HG02798 (cell line): ENCODE measurements around the gene CYS1.
"Not testable (repeated sequence)": the region's sequence is repeated elsewhere in the genome, so short reads cannot be mapped to it uniquely, and the experiment has no call there.

ENCODE experiments used
- ATAC-seq: cut with Tn5 transposase; IDR thresholded peaks from one replicate; pipeline ENCODE4 v1.9.1; 2021; ENCODE audit warnings: mild to moderate bottlenecking; ENCODE audit not compliant: unreplicated experiment, poor library complexity

The CYS1 gene, protein sequence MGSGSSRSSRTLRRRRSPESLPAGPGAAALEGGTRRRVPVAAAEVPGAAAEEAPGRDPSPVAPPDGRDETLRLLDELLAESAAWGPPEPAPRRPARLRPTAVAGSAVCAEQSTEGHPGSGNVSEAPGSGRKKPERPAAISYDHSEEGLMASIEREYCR

DNA sequence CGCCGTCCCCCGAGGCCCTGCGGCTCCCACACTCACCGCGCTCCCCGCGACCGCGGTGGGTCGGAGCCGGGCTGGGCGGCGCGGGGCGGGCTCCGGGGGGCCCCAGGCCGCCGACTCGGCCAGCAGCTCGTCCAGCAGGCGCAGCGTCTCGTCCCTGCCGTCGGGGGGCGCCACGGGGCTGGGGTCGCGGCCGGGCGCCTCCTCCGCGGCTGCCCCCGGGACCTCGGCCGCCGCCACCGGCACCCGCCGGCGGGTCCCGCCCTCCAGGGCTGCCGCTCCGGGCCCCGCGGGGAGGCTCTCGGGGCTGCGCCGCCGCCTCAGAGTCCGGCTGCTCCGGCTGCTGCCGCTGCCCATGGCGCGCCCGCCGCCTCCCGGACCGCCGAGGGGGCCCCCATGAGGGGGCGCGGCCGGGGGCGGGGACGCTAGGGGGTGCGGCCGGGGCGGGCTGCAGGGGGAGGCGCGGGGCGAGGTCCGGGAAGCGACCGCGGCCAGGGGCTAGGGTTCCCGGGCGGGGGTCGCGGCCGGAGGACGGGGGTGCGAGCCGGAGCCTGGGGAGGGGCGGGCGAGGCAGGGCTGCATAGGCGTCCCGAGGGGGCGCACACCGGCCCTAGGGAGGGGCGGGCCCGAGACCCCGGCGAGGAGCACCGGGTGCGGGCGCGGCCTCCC is at the start of gene CYS1:
CYS1 (minus strand) TSS at position 542 of the 666 bp plus-strand sequence; CDS start at position 354, 188 bp downstream.
- ATAC-seq = peak; percentile 49

DNA sequence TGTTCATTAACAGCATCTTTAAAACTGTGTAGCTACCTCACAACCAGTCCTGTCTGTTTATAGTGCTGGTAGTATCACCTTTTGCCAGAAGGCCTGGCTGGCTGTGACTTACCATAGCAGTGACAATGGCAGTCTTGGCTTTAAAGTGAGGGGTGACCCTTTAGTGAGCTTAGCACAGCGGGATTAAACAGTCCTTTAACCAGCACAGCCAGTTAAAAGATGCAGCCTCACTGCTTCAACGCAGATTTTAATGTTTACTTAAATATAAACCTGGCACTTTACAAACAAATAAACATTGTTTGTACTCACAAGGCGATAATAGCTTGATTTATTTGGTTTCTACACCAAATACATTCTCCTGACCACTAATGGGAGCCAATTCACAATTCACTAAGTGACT is 49.3 kb upstream of the CYS1 start:
- ATAC-seq = no peak

DNA sequence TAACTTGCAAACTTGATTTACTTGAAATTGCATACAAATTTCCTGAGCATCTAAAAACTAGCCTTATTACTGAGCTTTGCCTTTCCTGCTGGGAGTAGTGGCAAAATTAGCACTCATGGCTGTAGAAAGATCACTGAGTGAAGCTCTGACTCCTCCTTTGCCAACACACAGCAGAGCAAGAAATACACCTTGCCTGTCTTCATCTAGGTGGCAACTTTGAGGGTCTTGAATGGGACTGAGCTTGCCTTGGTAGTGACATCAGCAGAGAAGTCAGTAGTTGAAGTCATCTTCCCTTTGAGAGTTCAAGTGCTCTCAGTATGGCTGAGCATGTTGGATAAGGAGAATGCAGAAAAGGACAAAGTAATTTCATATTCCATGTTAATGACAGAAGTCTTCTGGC is 48.2 kb upstream of the CYS1 start:
- no peak for ATAC-seq

DNA sequence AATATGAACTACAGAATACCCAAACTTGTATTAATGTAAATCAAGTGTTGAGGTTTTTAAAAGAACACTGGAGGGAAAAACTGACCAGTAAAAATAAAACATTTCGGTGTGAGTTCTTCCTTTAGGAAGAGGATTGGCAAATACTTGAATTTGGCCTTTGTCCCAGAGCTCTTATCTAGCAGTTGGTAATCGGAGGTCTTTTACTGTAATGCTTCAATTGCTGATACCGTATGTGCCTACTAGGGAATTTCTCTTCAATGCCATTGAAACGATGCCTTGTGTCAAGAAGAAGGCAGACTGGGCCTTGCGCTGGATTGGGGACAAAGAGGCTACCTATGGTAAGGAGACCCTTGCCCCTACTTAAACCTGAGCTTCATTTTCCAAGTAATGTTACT is 46.4 kb upstream of the CYS1 start:
- no peak for ATAC-seq

DNA sequence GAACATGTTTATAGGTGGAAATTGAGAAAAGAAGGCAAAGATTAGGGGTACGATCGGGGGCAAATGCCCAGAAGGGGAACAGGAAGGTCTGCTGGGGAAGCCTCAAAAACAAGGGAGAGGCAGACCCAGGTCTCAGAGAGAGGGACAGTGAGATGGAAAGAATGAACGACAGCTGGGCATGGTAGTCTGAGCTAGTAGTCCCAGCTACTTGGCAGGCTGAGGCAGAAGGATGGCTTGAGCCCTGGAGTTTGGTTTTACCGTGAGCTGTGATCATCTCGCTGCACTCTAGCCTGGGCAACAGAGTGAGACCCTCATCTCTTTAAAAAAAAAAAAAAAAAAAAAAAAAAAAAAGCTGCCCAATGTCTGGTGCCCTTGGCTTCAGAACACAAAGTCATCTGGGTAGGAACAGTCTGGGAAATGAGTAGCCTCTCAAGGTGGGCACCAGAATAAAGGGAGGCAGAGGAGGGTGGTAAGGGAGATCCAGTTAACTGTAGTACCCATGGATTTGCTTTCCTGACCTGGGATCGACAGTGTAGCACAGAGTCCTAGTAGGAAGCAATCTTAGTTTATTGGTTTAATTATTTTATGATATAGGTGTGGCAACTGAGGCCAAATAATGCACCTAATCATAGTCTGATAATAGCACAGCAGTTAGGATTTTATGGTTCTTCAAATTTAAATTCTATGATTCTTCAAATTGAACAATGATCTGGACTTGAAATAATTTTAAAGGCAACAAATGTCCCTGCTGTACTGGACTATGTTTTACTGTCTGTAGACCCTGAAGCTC is 45.8 kb upstream of the CYS1 start:
- no peak for ATAC-seq

DNA sequence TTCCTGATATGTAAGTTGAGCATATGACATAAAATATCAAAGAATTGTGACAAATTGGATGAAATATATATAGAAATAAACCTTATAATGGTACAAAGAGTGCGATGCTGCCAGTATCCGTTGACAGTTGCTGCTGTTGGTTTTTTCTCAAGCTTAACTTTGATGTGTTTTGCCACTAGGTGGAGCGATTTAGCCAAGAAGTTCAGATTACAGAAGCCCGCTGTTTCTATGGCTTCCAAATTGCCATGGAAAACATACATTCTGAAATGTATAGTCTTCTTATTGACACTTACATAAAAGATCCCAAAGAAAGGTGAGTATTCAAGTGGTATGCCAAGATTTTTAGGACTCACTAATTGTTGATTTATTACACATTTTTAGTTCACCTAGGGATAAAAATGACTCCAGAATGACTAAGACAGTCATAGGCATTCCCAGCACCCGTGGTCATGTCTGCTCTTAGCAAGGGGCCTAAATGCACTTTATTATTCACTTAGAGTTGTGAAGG is 44.4 kb upstream of the CYS1 start:
- no peak for ATAC-seq

DNA sequence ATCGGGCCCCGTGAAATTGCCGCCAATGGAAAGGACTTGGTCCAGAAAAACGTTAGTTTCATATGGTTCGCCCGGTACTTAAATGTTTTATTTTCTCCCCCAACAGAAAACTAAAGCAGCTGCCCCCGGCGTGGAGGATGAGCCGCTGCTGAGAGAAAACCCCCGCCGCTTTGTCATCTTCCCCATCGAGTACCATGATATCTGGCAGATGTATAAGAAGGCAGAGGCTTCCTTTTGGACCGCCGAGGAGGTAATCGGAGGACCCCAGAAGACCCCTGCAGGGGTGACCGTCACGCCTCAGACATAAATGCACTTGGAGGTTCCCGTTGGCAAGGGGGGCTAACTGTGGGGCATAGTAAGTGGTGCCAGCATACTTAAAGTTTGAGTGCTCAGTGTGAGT is 43.1 kb upstream of the CYS1 start:
- ATAC-seq = no peak

DNA sequence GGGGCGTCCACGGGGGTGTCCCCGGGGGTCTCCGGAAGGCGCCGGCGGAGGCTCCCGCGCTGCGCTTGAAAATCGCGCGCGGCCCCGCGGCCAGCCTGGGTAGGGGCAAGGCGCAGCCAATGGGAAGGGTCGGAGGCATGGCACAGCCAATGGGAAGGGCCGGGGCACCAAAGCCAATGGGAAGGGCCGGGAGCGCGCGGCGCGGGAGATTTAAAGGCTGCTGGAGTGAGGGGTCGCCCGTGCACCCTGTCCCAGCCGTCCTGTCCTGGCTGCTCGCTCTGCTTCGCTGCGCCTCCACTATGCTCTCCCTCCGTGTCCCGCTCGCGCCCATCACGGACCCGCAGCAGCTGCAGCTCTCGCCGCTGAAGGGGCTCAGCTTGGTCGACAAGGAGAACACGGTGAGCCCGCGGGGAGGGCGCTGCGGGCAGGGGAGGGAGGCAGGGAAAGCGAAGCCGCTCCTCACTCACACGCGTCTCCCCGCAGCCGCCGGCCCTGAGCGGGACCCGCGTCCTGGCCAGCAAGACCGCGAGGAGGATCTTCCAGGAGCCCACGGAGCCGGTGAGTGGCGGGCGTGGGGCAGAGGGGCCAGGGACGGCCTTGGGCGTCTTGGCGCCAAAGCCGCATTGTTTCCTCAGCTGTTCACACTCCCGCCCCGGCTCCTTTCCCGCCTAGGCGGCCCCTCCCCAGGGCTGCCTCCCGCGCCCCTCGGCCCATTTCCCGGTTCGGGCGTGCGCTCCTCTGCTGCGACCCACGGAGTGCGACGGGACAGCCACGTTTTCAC is 42.5 kb upstream of the CYS1 start, which contains the start of gene RRM2:
RRM2 (plus strand) TSS at position 240 of the 781 bp plus-strand sequence; CDS start at position 300, 60 bp downstream.
- ATAC-seq = peak; percentile 74

DNA sequence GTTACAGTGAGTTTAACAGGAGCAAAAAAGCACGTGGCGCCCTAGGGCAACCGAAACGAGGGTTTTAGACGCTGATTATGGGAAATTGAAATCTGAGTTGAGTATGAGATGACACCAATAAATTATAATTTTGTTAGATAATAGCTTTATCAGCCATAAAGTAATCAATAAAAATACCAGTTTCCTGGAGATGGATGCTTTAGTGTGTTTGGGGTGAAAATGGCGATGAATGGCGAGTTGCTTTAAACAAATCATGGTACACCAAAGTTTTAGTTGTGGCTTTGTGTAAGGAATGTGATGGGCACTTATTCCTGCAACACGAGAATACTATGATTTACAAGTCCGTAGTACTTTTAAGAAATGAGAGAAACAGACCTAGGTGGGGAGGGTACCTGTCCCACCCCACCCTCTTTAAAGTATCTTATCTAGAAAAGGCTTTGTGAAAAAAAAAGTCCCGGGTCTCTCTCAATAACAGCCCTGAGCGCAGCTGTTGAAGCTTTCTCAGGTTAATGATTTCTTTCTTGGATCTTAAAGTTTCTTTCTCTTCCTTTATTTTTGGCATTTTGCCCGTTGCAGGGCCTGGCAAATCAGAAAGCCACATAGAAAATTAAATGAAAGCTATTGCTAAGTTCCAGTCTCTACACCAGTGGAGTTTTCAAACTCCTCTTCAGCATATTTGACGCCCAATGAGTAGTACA is 40.8 kb upstream of the CYS1 start:
- no peak for ATAC-seq

DNA sequence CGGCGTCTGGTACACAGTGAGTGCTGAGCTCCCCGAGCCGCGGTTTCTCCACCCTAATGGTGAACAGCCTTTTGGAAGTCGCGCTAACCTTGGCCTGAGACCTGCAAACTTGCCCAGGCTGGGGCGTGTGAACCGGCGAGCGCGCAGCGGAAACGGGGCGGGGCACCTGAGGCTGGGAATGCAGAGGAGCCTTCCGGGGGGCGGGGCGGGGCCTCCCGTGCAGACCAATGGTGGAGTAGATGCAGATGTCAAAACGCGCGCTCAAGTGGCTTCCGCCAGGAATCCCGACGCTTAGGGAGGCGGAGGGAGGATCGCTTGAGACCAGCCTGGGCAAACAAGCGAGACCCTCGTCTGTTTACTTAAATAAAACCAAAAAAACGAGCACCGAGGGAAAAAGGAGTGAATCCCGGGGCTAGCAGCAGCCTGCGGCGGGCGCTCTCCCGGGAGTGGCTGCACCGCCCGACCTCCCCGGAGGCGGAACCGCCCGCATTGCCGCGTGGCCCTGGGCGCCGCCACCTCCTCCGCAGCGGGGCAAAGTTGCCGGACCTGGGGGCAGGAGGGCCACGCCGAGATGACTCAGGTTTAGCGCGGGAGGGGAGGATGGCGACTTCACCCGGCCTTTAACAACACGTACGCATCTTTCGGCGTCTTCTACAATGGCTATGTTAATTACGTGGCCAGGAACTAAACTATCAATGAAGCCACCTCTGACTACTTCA is 40.1 kb upstream of the CYS1 start:
- ATAC-seq = peak; percentile 72

DNA sequence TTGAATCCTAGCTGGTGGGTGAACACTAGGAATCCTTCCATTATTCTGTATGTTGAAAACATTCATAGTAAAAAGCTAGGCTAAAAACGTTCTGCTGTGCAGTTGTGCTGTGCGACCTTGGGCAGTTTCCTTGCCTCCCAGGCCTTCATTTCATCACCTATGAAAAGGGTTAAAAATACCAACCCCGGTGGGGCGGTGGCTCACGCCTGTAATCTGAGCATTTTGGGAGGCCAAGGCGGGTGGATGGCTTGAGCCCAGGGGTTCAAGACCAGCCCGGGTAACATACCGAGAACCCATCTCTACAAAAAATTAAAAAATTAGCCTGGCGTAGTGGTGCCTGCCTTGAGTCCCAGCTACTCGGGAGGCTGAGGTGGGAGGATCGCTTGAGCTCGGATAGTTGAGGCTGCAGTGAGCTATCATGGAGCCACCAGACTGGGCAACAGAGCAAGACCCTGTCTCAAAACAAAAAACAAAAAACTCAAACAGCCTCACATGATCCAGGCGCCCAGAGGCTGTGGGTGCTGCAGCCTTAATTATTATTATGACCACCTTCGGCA is 39.5 kb upstream of the CYS1 start:
- ATAC-seq = no peak

DNA sequence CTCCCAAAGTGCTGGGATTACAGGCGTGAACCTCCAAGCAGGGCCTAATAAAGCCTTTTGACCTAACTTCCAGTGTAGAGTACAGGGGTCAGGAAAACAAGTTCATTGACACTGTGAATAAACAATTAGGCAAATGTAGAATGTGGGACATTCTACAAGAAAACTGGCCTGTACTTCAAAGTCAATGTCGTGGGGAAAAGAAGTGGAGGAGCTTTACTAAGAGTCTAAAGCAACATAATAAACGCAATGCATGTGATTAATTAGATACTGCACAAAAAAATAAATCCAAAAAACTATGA is 38.8 kb upstream of the CYS1 start:
- ATAC-seq = no peak

DNA sequence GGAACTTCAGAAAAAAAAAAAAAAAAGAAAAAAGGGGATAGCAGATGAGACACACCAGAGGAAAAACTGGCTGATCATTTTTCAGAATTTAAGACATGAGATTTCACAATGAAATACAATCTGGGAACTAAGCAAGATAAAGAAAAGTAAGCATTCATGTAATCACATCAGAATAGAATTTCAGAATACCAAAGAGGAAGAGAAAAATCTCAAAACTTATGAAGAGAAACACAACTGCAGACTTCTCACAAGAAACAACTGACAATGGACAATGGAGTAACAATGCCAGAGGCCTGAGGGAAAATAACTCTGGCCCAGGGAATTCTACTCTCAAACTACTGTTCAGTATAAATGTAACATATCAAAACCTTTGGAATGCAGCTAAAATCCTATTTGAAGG is 29.1 kb upstream of the CYS1 start:
- no peak for ATAC-seq

DNA sequence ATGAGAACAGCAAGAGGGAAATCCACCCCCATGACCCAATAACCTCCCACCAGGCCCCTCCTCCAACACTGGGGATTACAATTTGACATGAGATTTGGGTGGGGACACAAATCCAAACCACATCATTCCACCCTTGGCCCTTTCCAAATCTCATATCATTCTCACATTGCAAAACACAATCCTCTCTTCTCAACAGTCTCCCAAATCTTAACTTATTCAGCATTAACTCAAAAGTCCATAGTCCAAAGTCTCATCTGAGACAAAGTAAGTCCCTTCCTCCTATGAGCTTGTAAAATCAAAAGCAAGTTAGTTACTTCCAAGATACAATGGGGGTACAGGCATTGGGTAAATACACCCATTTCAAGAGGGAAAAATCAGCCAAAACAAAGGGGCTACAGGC is 24.7 kb upstream of the CYS1 start:
- ATAC-seq = not testable (repeated sequence)

DNA sequence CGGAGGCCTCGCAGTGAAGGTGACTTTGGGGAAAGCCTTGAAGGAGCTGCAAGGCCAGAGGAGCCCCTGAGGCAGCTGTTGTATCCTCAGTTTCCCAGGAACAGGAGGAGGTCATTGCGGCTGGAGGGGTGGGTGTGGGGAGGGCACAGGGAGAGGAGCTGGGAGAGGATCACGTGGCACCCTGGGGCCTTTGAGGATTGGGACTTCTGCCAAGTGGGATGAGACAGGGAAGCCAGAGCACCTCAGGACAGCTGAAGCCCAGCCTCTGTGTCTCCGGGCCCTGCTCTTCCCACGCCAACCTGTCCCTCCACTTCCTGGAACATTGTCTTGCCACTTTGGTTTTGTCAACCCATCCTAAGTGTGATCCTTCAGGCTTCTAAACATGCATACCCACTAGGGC is 23.0 kb upstream of the CYS1 start:
- ATAC-seq = no peak

DNA sequence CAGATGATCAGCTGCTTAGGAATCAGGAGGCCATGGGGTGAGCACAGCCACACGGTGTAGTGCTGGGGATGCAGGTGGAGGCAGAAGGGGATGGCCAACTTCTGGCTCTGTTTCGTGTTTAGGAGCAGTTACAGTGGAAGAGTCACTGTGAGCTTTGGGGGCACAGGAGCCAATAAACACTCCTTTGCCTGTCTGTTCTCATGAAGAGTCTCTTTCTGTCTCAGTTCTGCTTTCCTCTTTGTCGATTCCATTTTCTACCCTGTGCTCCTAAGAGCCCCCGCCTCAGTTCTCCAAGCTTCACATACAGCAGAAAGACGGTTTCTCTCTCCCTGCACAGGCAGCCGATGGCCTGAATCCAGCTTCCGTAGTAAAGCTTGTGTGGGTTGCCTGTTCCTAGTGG is 21.3 kb upstream of the CYS1 start:
- no peak for ATAC-seq

DNA sequence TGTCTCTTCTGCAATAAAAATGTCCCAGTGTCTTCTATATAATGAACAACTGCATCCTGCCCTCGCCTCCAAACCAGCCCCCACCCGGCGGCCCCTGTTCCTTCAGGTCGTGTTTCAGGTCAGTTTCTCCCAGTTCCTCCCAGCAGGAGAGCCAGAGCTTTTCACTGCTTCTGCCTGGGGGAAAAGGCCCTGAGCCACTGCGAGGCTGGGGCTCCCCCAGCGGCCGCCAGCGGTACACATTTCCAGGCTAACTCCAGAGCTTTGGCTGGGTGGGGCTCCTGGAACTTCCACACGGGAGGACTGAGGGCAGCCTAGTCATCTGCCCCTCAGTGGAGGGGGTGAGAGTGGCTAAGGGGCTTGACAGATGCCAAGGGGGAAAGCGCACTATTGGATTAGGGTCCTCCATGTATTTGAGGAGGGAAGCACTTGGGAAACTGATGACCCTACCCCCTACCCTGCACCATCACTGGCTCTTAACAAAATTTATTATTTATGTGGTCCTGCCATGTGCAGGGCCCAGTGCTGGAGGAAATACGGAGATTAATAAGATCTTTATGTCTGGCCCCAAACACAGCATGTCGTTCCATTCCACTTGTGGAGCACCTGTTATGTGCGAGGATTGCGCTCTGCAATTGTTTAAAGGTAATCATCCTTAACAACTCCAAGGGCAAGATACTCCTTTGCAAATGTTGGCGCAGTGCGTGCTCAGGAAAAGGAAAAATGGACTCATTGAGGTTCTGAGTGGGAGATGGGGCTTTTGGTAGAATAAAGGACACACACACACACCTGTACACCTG is 17.3 kb upstream of the CYS1 start:
- ATAC-seq = peak; percentile 83

DNA sequence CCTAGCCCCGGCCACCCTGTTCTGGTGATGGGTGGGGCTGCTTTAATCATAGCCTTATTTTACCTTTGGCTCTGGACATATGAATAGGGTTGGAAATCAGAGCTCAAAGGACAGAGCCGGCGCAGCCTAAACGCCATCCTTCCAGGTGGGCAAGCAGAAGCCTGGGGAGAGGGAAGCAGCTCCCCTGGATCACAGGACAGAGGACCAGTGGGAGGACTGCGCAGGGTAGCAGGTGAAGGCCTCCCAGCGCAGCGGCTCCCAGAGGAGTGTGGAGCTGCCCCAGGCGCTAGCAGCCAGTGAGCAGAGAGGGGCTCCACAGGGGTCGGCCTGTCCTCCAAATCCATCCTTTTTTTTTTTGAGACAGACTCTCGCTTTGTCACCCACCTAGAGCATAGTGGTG is 16.4 kb upstream of the CYS1 start:
- no peak for ATAC-seq
